Right renal pelvis (tissue), 4 donors: ENCODE measurements around the gene SCLY. TPM values are rescaled to one million over a fixed set of nuclear protein-coding genes. Genes with fewer than 3 reads are reported as not detected.
"Not testable (repeated sequence)": the region's sequence is repeated elsewhere in the genome, so short reads cannot be mapped to it uniquely, and the experiment has no call there.

Experiments used
- DNase-seq, 4 donors: peaks; one replicate each; pipeline ENCODE4 v3.0.0-alpha.2; 2013; ENCODE audit warnings: low read depth in 4 of 4, low spot score in 3 of 4, missing footprints in 1 of 4
- polyA plus RNA-seq, 4 donors: library from polyadenylated mRNA; unstranded; fragments of 120-200 nt; gene quantifications; one replicate each; pipeline ENCODE4 v1.2.1, GENCODE V29; 2013; ENCODE audit not compliant: insufficient read length in 4 of 4

The SCLY gene
- 10 to 100 TPM; 25.3 to 30.3 (median 27.5) TPM for polyA plus RNA-seq

GRCh38 chr2:238060542-238061314, at the start of gene SCLY:
SCLY (plus strand) TSS chr2:238061001; CDS start chr2:238061055, 54 bp downstream.
- DNase-seq: peak; percentile 92 to 96 (median 94)

DNA sequence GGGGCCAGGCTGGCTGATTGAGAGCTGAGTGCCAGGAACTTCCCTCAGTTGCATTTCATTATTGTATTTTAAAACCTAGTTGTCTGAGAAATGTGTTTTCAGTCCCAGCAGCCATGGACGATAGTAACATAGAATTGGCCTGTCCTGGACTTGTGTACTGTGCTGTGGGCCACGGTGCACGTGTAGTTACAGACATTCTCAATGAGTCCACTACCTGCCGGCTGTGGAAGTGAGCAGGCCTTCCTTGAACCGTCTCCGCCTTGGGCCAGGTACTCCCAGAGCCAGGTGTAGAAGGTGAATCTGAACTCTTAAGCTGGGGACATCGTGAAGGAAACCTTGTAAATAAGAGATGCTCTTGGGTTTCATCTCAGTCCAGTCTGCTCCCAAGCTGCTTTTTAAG, 47.0 kb upstream of the SCLY start:
- DNase-seq: no peak

DNA sequence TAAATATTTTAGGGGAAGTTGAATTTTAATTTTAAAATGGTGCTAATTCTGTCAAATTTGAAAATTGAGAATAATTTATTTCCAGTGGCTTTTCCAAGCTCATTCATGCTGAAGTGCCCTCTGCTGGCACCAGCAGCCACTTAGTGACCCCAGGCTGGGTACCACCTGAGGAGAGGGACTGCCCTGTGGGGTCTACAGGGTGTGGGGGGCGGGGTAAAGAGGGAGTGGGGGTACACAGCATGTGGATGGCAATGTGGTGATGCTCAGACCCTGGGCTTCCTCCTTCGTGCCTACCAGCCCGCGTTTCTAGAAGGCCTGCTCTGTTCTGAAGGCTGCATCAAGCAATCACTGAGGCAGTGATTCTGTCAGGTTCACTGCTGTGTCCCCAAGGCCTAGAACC, 45.1 kb upstream of the SCLY start:
- no peak for DNase-seq

DNA sequence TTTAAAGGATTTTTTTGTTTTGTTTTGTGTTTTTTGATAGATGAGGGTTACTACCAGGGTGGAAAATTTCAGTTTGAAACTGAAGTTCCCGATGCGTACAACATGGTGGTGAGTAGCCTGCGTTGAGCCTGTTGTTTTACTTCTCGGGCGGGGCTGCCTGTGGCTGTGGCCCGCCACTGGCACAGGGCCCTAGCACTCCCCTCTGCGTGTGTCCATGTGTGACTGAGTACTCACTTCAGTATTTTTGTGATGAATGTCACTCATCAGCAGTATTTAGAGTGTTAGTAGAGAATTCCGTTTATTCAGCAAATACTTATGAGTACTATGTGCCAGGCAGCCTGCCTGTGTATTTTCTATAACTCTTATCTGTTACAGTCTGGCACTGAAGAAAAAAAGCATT, 44.3 kb upstream of the SCLY start:
- DNase-seq: no peak

GRCh38 chr2:238019962-238020361, 40.8 kb upstream of the SCLY start:
- DNase-seq: no peak

DNA sequence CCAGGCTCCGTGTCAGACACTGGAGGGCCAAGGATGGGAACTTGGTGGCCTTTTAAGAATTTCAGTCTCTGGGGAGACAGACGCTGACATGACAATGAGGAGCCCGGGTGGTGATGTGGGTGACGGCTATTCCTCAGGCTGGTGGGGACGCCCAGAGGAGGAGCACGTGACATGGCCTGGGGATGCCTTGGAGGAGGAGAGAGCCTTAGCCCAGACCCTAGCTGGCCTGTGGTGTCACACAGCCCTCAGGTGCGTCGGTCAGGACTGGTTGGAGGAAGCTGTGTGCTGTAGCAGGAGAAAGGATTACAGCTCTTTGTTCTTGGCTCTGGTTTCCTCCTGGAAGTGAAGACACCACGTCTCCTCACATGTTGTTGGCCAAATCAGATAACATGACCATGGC, 40.0 kb upstream of the SCLY start:
- no peak for DNase-seq

GRCh38 chr2:238021327-238021726, 39.5 kb upstream of the SCLY start:
- no peak for DNase-seq

- no peak for DNase-seq
These were observed 38.1 kb upstream of the SCLY start for GRCh38 chr2:238022594-238023157.

GRCh38 chr2:238023608-238024007, 37.2 kb upstream of the SCLY start:
- DNase-seq: no peak

- DNase-seq: no peak
These were observed 35.8 kb upstream of the SCLY start for GRCh38 chr2:238024986-238025385.

- DNase-seq: no peak
These were observed 35.0 kb upstream of the SCLY start for GRCh38 chr2:238025741-238026360.

- DNase-seq: no peak
These were observed 33.7 kb upstream of the SCLY start for GRCh38 chr2:238027058-238027457.

DNA sequence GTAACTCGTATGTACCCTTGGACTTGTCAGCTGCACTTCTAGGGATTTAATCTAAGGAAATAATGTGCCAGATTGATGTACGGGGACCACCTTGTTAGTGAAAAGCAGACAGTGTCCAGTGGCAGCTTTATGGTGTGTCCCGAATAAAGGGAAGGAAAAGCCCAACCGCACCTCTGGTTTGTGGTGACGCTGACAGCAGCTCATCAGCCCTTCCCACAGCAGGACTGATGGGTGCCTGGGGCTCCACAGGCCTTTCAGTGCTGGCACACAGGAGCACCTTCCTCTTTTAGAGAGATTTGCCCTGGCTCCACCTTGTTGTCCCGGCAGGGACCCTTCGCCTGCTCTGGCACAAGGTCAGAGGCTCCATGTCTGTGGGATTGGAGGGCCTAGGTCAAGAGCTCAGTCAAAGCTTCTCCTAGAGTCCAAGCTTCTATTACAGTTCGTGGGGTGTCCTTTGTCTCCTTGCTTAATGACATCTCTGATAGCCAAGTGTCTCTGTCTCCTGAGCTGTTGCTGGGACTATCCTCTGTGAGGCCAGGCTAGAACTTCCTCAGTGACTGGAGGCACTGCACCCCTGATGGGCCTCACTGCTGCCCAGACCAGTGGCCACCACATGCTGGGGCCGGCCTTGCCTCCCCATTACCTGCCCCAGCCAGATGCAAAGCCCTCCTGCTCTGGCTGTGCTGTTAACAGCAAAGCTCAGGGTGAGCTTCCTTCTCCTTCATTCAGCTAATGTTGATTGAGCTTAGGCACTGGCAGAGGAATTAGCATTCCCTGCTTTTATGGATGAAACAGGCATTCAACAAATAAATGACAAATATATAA, 33.0 kb upstream of the SCLY start:
- DNase-seq: no peak

GRCh38 chr2:238029853-238030252, 30.9 kb upstream of the SCLY start:
- DNase-seq: no peak

- no peak for DNase-seq
These were observed 30.2 kb upstream of the SCLY start for GRCh38 chr2:238030422-238031155.

- no peak for DNase-seq
These were observed 29.1 kb upstream of the SCLY start for GRCh38 chr2:238031751-238032150.

GRCh38 chr2:238032755-238033337, 28.0 kb upstream of the SCLY start:
- DNase-seq: no peak

DNA sequence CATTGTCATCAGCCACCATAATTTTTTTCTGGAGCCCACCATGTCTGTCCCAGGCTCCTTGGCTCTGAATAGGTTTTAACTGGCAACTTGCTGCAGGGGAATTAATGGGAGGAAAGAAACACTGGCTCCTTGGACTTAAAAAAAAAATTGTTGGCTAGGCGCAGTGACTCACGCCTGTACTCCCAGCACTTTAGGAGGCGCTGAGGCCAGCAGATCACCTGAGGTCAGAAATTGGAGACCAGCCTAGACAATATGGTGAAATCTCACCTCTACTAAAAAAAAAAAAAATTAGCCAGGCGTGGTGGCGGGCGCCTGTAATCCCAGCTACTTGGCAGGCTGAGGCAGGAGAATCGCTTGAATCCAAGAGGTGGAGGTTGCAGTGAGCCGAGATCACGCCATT, 26.8 kb upstream of the SCLY start:
- DNase-seq: not testable (repeated sequence)

DNA sequence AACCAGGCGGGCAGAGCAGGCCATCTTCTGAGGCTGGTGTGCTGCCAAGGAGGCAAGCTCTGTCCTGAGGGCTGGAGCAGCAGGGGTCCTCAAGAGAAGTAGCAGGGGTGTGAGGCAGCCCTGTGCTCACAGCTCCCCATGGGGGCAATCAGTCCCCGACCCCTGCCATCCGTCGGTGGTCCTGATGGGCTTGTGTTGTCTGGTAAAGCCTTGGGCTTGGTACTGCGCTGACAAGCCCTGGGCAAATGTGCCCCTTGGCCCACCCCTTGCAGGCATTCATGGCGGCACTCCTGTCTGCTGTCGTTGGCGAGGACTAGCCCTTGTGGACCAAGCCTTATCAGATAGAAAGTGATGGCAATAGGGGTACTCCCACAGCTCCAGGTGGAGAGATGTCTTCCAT, 22.6 kb upstream of the SCLY start:
- no peak for DNase-seq

GRCh38 chr2:238039151-238039550, 21.6 kb upstream of the SCLY start:
- no peak for DNase-seq
